ENCODE results near the gene ZNF436.

ZNF436 gene

DNA sequence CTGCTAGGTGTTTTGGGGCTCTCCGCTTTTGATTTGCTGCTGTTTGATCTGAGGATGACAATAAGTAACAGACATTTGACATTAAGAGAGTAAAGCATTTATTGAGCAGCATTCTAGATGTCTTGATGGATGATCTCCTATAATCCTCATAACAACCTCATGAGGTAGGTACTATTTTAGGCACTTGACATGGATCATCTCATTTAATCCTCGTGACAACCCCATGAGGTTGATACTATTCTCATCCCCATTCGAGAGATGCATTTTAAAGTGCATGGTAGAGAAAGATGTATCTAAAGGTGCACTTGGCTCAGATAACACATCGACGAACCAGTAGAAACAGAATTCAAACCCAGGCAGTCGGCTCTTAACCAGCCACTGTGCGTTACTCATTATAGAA lies 28.3 kb upstream of the ZNF436 start:
- TF ChIP-seq REST (IDR thresholded peaks at IDR 0.05; ENCODE audit: insufficient read depth in 1 of 2, low read depth in 2 of 2, low read length in 2 of 2) (no peak), TAF1 (IDR thresholded peaks at IDR 0.05; ENCODE audit: borderline replicate concordance, insufficient read depth, low read length) (no peak), FOXP2 (optimal IDR thresholded peaks at IDR 0.05; ENCODE audit: borderline replicate concordance, extremely low read depth, extremely low read length, insufficient read depth) (no peak), SIN3A (IDR thresholded peaks at IDR 0.05; ENCODE audit: borderline replicate concordance, insufficient read depth, low read length) (no peak), POLR2AphosphoS5 (IDR thresholded peaks at IDR 0.05; ENCODE audit: low read depth, low read length) (no peak)

GRCh38 chr1:23396380-23396779 lies 26.7 kb upstream of the ZNF436 start:
- TF ChIP-seq FOXP2 (optimal IDR thresholded peaks at IDR 0.05; ENCODE audit: borderline replicate concordance, extremely low read depth, extremely low read length, insufficient read depth) (no peak), POLR2AphosphoS5 (IDR thresholded peaks at IDR 0.05; ENCODE audit: low read depth, low read length) (no peak), REST (IDR thresholded peaks at IDR 0.05; ENCODE audit: insufficient read depth in 1 of 2, low read depth in 2 of 2, low read length in 2 of 2) (no peak), TAF1 (IDR thresholded peaks at IDR 0.05; ENCODE audit: borderline replicate concordance, insufficient read depth, low read length) (no peak), SIN3A (IDR thresholded peaks at IDR 0.05; ENCODE audit: borderline replicate concordance, insufficient read depth, low read length) (no peak)

DNA sequence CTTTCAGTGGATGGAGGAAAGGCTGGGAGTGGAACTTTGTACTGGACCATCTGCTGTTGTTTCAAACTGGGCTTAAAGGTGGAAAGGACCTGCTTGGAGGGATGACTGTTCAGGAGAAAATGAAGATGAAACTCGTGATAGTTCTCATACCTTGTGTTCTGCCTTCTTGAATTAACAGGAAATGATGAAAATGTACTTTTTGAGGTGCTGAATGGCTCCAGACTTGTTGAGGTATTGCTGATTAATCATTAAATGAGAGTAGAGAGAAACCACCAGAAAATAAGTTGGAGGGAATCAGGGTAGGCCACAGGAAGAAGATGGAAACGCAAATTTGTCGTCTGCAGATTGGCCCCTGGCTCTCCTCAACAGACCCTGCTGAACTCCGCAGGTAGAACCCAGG lies 26.2 kb upstream of the ZNF436 start:
- TF ChIP-seq SIN3A (IDR thresholded peaks at IDR 0.05; ENCODE audit: borderline replicate concordance, insufficient read depth, low read length): no peak
- no peak for TF ChIP-seq REST (IDR thresholded peaks at IDR 0.05; ENCODE audit: insufficient read depth in 1 of 2, low read depth in 2 of 2, low read length in 2 of 2)
- TF ChIP-seq TAF1 (IDR thresholded peaks at IDR 0.05; ENCODE audit: borderline replicate concordance, insufficient read depth, low read length): no peak
- no peak for TF ChIP-seq FOXP2 (optimal IDR thresholded peaks at IDR 0.05; ENCODE audit: borderline replicate concordance, extremely low read depth, extremely low read length, insufficient read depth)
- TF ChIP-seq POLR2AphosphoS5 (IDR thresholded peaks at IDR 0.05; ENCODE audit: low read depth, low read length): no peak

DNA sequence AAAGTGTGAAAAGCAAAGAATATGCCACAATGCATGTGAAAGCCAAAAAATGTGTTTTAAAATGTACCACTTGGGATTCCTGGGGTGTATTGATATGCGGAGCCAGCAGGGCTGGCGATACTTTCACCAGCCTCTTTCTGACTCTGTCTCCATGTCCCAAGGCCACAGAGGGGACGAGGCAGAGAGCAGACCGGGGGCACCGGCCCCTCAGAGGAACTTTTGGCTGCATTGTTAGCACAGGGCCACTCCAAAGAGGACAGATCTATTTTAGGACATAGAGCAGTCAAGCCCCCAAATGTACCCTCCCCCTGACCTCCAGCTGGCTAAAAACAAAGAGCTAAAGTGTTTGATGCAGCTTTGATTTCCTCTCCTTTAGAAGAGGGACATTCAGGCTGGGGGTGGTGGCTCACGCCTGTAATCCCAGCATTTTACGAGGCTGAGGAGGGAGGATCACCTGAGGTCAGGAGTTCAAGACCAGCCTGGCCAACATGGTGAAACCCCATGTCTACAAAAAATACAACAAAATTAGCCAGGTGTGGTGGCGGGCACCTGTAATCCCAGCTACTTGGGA lies 25.6 kb upstream of the ZNF436 start:
- TF ChIP-seq REST (IDR thresholded peaks at IDR 0.05; ENCODE audit: insufficient read depth in 1 of 2, low read depth in 2 of 2, low read length in 2 of 2) (no peak), TAF1 (IDR thresholded peaks at IDR 0.05; ENCODE audit: borderline replicate concordance, insufficient read depth, low read length) (no peak), SIN3A (IDR thresholded peaks at IDR 0.05; ENCODE audit: borderline replicate concordance, insufficient read depth, low read length) (no peak), FOXP2 (optimal IDR thresholded peaks at IDR 0.05; ENCODE audit: borderline replicate concordance, extremely low read depth, extremely low read length, insufficient read depth) (no peak), POLR2AphosphoS5 (IDR thresholded peaks at IDR 0.05; ENCODE audit: low read depth, low read length) (no peak)

GRCh38 chr1:23394684-23395083 lies 25.0 kb upstream of the ZNF436 start:
- TF ChIP-seq REST (IDR thresholded peaks at IDR 0.05; ENCODE audit: insufficient read depth in 1 of 2, low read depth in 2 of 2, low read length in 2 of 2) (0 out of 4 replicates have a peak, but pooled peaks of 1 of the 2 experiments have one; percentile 36), TAF1 (IDR thresholded peaks at IDR 0.05; ENCODE audit: borderline replicate concordance, insufficient read depth, low read length) (no peak)
